GM10847 (cell line): ENCODE data around the gene ACACA.

Experiments used
- POLR2A ChIP-seq: IDR thresholded peaks from 2 replicates; pipeline ENCODE4 v1.6.1; 2011; ENCODE audit not compliant: insufficient read length; ENCODE audit errors: extremely low read depth

The ACACA gene

DNA sequence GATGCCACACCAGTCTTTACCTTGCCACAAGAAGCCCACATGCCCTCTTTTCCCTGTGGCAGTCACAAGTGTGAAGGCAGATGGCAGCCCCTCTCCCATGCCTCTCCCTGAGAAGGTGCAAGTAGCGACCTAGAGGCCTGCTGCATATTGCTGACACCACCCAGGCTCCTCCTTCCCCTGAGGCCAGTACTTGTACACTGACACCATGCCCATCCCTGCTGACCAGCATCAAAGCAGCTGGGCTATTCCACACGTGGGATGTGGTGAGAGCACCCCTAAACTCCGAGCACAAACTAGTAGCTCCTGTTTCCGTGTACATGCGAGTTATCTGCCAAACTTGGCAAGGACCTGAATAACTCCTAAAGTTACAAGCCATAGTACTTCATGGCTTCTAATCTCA lies 308.5 kb downstream of the ACACA start:
- TF ChIP-seq POLR2A = no peak

DNA sequence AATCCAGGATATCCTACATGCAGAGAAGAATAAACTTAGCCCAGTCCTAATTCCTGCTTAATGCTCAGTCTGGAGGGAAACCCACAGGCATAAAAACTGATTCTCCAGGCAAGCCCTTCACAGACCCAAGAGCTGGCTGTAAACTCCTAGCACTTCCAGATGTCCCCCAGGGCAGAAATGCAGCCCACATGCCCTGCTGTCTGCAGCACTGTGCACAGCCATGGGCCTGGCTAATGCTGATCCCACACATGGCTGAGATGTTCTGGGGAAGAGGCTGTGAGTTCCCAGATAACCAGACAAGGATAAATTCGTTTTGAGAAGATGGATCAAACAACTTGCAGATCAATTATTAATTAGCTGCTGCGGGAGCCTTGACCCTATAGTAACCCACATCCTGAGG lies 309.5 kb downstream of the ACACA start:
- no peak for TF ChIP-seq POLR2A

DNA sequence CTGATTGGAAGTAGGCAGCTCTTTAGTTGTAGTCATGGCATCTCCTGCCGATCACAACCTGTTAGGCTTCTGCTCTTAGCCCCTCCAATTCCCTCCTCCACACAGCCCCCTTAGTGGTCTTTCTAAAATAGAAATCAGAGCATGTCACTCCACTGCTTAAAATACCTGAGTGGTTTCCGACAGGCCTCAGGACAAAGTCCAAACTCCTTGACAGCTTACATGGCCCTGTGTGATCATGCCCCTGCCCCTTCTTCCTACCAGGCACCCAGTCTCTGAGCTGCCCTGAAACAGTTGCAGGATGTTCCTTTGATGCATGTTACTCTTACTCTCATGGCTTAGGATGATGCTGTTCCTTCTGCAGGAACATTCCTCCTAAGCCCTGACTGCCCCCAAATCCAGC lies 310.6 kb downstream of the ACACA start:
- TF ChIP-seq POLR2A = no peak

DNA sequence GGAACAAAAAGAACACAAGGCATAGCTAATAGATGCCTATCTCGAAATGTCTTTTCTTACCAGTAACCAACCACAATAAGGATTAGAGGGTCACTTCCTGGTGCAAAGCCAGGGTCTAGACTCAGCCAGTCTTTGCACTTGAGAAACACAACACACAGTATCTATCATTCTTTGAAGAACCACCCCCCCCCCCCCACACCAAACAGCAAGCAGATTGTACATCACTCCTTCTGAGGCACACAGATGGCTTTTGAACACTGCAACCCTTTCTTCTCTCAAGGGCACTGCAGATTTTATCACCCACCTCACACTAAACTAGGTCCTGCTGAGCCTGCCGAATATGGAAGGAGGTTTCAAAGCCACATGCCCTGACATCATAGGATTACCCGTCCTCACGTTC lies 312.2 kb downstream of the ACACA start:
- no peak for TF ChIP-seq POLR2A

DNA sequence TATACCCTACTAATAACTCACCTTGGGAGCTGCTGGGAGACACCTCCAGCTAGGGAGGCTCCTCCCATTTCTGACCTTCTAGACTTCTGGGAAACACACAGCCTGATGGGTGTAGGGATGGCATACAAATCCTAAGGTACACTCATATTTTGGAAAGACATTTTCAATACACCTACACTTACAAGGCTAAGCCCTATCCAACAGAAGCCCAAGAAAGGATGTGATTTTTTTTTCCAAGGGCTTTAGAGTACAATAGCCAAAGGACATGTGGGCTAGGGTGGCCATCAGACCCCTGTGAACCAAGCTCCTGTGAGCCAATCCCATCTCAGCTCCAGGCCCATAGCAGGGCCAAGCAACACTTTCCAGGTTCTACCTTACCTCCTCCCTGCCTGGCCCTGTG lies 313.9 kb downstream of the ACACA start:
- no peak for TF ChIP-seq POLR2A

DNA sequence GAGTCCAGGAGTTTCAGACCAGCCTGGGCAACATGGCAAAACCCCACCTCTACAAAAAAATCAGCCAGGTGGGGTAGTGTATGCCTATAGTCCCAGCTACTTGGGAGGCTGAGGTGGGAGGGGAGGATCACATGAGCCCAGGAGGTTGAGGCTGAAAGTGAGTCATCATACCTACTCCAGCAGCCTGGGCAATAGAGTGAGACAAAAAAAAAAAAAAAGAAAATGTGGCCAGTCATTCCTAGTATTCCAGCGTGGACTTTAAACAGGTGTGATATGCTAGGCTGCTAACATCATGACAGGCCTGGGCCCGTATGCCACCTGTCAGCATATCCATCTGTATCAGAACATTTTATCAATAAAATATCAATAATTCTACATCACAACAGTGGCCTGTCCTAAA lies 314.6 kb downstream of the ACACA start:
- TF ChIP-seq POLR2A = no peak

DNA sequence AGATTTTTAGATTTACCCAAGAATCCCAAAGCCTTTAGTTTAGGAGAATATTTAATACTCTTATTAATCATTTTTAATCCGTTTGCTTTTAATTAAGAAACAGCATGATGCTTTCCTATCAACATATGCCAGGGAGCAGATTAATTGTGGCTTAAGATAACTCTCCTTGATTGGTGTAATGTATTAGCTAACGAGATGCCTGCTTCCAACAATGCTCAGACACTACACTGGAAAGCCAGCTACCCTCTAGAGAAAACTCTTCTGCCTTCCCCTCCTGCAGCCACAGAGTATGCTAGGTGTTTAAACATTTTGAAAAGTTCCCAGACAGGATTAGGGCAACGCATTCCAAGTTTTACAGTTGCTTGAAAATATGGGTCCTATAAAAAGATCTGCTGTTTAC lies 315.7 kb downstream of the ACACA start:
- no peak for TF ChIP-seq POLR2A

DNA sequence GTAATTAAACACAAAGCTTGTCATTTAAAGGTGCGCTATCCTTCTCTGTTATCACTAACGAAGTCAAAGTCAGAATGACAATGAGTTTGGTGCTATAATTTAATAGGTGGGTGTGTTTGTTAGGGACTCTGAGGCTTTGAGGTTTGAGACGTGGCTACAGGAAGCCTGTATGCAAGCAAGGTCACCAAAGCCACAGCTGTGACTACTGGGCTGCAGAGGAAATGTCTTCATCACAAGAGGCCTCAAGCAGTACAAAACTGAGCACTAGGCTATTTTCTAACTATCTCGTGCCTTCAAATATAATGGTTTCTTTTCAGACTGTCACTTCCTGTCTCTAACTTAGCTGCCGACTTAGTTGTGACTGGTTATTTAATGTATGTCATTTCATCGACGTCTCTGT lies 316.7 kb downstream of the ACACA start:
- TF ChIP-seq POLR2A = no peak

DNA sequence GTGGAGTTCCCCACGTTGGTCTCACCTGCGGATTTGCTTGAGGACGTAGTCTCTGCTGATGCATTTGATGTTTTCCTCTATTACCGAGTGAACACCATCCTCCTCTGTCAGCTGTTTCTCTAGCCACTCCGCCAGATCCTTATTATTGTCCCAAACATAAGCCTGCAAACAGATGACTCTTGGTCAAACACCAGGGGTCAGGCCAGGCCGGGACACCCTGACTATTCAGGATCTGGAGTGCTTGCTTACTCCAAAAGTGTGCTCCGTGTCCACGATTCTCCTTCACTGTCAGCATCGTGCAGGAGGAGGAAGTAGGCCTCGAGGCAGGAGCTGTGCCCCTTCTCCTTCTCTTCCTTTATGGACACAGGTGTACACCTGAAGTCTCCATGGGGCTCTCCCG lies 317.7 kb downstream of the ACACA start:
- TF ChIP-seq POLR2A = no peak

DNA sequence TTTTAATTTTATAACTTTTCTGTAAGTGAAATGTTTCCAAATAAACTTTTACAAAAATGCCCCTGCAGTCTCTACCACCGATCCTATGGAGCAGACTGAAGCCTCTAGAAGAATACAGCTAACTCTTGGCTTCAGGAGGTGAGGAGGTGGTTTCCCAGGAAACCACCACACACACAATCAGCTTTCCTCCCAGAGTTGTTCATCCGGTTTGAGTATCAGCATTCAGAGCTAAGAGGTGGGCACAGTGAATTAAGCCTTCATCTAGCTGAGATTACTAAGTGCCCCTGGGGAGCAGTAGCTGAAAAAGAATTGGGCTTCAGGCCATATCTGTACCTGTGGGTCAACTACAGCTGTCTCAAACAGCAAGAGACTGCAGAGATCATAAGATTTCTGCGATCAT lies 318.2 kb downstream of the ACACA start:
- TF ChIP-seq POLR2A = no peak

DNA sequence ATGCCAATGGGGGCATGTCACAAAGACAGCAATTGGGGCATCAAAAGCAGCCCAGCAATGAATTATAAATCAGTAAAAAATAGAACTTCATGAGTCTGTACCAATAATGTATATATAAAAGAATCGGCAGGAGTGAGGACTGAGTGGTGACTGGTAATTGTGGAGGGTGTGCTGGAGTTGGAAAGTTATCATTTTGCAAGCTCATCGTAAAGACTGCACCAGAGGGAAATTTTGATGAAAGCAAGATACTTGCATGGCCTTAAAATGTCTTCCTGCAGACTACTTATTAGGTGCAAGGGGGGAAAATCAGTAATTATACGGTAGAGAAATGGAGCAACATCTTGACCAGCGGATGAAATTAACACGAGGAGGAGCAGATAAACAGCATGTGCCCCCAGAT lies 319.0 kb downstream of the ACACA start:
- TF ChIP-seq POLR2A = no peak

DNA sequence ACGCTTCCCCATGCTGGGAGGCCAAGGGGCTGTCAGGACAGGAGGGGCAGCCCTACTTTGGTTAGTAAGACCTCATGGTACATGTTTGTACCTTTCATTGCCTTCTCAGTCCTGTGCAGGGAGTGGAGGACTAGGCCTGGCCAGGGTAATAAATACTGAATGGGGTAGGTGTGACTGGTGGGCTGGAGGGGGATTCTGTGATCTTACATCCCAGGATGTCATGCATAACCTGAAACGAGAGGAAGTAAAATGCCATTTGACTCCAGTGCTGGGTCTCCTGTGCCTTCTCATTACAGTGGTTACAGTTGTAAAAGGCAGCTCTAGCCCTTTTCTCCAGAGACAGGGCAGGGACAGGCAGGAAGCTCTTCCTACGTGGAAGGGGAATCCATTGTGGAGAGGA lies 319.7 kb downstream of the ACACA start:
- TF ChIP-seq POLR2A = no peak

DNA sequence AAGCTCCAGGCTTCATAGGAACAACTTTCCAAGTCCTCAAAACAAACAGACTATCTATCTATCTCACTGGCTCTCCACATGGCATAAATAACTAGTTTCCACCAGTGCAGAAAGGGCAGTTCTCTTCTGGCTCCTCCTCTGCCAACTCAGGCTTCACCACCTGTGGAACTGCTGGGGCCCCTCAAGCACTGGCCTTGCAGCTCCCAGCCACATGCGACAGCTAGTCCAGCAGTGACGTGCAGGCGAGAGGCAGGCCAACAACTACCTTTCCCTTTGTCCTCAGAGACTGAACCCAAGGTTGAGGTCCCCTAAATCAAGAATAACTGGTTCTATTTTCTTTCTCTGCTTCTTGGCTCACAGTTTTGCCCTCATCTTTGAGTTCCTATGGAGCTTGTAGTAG lies 320.3 kb downstream of the ACACA start:
- no peak for TF ChIP-seq POLR2A

DNA sequence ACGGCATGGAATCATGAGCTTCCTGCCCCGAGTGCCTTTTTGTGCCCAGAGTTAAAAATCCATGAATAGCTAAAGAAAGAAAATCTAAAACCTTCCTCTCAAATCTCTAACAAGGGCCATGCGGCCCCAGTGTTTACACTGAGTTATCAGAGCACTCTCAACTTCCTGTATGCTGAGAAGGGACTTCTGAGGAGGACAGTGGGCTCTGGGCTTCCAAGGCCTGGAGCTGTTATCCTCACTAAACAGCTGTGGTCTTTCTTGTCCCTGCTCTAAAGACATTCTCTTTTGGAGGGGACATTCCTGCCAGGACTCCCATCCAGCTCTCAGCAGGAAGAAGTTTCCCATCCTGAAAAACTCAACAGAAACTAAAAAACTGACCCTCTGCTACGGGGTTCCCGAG lies 322.3 kb downstream of the ACACA start:
- no peak for TF ChIP-seq POLR2A

DNA sequence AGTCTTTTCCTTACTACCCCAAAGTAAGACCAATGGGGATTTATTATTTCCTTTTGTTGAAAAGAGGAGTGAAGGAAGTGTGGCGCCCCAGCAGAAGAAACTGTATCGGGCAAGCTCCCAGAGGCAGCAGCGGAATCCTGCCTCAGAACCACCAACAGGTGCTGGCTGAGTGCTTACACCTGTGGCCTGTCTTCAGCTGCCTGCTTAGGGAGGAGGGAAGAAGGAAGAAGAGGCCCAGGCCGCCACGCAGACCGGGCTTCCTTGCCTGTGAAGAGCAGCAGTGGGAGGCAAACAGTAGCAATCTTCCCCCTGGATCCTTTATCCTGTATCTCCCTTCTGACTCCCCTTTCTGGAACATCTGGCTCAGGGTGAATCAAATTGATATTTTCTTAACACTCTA lies 323.2 kb downstream of the ACACA start:
- TF ChIP-seq POLR2A = no peak

DNA sequence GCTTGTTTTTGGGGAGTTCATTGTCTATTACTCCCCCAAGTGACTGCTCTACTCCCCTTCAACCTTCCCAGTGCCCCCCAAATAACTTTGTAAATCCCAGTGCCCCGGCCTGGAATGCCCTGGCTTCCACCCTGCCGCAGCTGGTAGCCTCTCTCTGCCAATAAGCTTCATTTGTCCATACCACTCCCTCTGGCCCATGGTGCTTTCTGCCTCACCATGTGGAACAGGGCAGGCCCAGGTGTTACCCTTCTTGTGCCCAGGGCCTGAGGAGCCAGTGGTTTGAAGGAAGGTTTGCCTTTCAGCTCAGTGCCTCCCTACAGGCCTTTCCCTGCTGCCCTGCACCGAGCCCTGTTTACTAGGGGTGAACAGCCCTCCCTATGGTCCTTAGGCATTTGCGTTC lies 323.7 kb downstream of the ACACA start:
- TF ChIP-seq POLR2A = no peak

DNA sequence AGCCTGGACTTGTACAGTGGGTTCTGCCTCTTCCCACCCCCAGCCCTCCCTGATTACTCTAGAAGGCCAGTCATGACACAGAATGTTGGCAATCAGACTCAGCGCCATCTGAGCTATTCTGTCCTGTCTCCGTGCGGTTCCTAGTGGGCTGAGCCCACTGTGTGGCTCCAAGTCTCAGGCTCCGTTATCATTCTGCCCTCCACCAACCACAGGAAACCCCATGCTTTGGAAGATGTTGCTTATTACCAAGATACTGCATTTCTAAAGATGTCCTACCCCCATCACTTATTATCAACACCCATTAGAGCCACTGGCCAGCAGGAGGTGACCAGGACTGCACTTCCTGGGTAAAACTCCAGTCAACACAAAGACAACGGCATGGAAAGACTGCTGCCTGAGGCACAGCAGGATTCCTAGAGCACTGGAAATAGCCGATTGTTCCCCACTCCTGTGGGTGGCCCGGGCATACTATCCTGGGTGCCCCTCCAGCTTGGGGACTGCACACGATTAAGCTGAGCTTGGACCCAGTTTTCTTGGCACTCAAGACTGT lies 324.2 kb downstream of the ACACA start:
- TF ChIP-seq POLR2A = no peak

DNA sequence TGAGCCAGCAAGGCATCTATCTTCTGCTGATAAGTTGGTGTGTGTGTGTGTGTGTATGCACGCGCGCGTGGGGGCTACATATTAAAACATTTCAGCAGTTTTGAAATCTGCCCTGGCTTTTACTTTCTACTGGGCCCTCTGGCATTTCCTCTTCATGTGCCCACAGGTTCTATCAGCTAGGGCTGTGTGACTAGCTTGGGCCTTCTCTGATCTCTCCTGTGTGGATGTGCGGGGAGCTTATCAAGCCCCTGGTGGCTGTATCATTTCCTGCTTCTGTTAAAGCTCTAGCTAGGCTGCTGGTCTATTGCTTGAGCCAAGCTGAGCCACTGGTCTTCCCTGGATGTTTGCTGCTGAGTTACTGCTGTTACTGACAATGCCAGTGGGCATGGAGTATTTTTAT lies 325.3 kb downstream of the ACACA start:
- no peak for TF ChIP-seq POLR2A
